NB4 (cell line): ENCODE measurements around the gene SUPT20HL1.
"Not testable (repeated sequence)": the region's sequence is repeated elsewhere in the genome, so short reads cannot be mapped to it uniquely, and the experiment has no call there.

Experiments
- TF ChIP-seq, protein P1 (sequence below): IDR thresholded peaks from one replicate; pipeline ENCODE4 v1.5.1; 2012; ENCODE audit warnings: low read depth, low read length
- TF ChIP-seq, protein P2 (sequence below): IDR thresholded peaks from 2 replicates; pipeline ENCODE4 v1.6.1; 2011; ENCODE audit warnings: low read depth, low read length

DNA sequence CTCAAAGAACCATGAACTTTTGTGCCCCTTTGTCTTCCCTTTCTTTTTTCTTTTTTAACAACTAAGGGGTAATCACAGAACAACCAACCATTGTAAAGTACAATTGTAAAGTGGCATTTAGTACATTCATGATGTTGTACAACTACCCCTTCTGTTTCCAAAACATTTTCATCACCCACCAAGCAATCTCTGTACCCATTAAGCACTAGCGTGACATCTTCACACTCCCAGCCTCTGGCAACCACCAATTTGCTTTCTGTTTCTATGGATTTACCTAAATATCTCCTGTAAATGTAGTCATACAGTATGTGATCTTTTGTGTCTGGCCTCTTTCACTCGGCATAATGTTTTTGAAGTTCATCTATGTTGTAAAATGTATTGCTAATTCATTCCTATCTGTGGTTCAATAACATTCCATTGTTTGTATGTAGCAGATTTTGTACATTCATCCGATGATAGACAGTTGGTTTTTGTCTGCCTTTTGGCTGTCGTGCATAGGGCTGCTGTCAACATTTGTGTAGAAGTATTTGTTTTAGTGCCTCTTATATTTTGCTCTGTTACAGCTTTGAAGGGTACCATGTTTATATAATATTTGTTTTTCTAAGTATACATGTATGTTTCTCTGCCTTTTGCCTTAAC lies 6.4 kb downstream of the SUPT20HL1 start:
- TF ChIP-seq, protein P1, sequence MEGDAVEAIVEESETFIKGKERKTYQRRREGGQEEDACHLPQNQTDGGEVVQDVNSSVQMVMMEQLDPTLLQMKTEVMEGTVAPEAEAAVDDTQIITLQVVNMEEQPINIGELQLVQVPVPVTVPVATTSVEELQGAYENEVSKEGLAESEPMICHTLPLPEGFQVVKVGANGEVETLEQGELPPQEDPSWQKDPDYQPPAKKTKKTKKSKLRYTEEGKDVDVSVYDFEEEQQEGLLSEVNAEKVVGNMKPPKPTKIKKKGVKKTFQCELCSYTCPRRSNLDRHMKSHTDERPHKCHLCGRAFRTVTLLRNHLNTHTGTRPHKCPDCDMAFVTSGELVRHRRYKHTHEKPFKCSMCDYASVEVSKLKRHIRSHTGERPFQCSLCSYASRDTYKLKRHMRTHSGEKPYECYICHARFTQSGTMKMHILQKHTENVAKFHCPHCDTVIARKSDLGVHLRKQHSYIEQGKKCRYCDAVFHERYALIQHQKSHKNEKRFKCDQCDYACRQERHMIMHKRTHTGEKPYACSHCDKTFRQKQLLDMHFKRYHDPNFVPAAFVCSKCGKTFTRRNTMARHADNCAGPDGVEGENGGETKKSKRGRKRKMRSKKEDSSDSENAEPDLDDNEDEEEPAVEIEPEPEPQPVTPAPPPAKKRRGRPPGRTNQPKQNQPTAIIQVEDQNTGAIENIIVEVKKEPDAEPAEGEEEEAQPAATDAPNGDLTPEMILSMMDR, result not testable (repeated sequence)
- TF ChIP-seq, protein P2, sequence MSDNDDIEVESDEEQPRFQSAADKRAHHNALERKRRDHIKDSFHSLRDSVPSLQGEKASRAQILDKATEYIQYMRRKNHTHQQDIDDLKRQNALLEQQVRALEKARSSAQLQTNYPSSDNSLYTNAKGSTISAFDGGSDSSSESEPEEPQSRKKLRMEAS, result not testable (repeated sequence)
